ENCODE data around the gene PROM1.

- TF ChIP-seq CTCF (IDR thresholded peaks at IDR 0.05) (no peak), POLR2AphosphoS5 (IDR thresholded peaks at IDR 0.05) (no peak)
Observed at GRCh38 chr4:16092682-16093319, 9.0 kb upstream of the PROM1 start.
